Fibroblast of the aortic adventitia (primary cell): ENCODE data around the gene DNAH11. TPM values are rescaled to one million over a fixed set of nuclear protein-coding genes. Genes with fewer than 3 reads are reported as not detected.

Experiments
- DNase-seq: peaks from one replicate; pipeline ENCODE4 v3.0.0-alpha.2; 2010; ENCODE audit warnings: low read depth
- H3K4me3 ChIP-seq: 2 replicates; pipeline ENCODE4 v1.5.1; 2011; ENCODE audit warnings: low read depth, mild to moderate bottlenecking, control low read depth, low read length, moderate library complexity
- total RNA-seq: library from RNA; depleted of rRNA; stranded (reverse); fragments of >200 nt; gene quantifications from 2 replicates; pipeline ENCODE4 v1.2.3, GENCODE V29; 2012; ENCODE audit warnings: low replicate concordance
- TF ChIP-seq, protein P1 (sequence below): IDR thresholded peaks from 2 replicates; pipeline ENCODE4 v1.5.1; 2011; ENCODE audit warnings: mild to moderate bottlenecking, low read length, control low read depth, inconsistent platforms; ENCODE audit not compliant: insufficient read depth

Gene DNAH11
- total RNA-seq, 1 donor: 2.7 TPM

DNA sequence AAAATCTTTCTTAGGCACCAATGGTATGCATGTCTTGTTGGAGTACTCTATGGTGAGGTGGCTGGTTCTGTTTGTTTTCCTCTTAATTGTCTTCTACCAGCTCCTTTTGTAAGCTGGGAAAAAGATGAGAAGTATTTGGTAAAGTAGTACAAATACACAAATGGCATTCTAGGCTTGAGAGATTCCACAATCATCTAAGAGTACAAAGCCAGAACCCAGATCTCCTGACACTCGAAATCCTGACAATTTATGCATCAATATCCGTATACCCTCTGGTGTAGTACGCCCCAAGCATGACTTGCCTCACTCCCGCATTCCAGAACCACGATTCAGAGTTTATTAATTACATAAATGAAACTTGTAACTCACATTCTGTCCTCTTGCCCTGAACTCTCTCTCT, 359.4 kb downstream of the DNAH11 start:
- peak; percentile 7 for DNase-seq
- TF ChIP-seq, protein P1, sequence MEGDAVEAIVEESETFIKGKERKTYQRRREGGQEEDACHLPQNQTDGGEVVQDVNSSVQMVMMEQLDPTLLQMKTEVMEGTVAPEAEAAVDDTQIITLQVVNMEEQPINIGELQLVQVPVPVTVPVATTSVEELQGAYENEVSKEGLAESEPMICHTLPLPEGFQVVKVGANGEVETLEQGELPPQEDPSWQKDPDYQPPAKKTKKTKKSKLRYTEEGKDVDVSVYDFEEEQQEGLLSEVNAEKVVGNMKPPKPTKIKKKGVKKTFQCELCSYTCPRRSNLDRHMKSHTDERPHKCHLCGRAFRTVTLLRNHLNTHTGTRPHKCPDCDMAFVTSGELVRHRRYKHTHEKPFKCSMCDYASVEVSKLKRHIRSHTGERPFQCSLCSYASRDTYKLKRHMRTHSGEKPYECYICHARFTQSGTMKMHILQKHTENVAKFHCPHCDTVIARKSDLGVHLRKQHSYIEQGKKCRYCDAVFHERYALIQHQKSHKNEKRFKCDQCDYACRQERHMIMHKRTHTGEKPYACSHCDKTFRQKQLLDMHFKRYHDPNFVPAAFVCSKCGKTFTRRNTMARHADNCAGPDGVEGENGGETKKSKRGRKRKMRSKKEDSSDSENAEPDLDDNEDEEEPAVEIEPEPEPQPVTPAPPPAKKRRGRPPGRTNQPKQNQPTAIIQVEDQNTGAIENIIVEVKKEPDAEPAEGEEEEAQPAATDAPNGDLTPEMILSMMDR: no peak

DNA sequence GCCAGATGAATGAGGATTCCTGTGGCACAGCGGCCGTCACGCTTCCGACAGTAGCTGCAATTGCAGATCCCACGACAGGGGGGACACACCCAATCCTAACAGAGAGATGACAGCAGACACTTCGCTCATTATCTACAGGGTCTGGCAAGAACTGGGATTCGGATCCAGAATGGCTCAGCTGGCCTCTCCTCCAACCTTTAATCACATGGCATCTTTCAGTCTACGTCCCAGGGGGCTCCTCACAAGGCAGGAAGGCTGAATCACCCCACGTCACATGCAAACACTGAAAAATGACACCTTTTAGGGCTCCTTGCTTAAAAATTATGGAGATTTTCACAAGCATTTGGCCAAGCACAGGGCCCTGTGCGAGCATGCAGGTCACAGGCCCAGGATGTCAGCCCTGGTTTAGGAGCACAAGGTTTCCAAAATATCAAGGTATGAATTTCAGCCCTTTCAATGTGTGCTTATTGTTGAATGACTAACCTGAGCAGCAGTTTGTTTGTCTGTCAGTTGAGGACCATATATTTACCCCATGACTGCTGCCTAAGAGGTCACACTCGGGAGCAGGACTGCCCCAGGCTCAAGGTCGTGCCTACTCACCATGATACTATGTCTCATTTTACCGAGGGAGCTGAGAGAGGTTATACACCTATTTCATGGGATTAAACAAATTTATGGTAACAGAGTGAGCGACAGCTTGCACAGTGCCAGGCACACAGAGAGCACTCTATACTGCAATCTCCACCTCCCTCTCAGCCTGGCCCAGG, 360.4 kb downstream of the DNAH11 start:
- DNase-seq: peak; percentile 7
- TF ChIP-seq, protein P1: no peak
- H3K4me3 ChIP-seq: no peak overlapping the region

More for the DNA sequence above, 359.4 kb downstream of the DNAH11 start:
- H3K4me3 ChIP-seq: no peak overlapping the region

DNA sequence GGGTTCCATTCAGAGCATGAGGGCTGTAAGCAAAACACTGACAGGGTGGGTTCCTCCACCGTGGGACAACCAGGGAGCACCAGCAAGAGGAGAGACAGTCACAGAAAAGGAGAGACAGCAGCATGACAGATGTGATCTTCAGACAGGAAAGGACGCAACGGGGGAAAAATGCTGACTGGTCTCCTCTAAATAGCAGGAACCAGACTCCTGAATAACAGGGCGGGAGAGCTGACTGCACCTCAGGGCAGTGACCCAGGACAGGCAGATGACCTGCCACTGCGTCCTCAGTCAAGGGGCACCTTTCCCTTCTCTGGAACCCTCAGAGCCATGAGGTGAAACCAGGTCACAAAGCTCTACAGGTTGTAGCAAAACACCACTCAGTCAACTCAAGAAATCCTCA, 365.9 kb downstream of the DNAH11 start:
- DNase-seq: no peak
- TF ChIP-seq, protein P1: no peak
- H3K4me3 ChIP-seq: no peak overlapping the region

DNA sequence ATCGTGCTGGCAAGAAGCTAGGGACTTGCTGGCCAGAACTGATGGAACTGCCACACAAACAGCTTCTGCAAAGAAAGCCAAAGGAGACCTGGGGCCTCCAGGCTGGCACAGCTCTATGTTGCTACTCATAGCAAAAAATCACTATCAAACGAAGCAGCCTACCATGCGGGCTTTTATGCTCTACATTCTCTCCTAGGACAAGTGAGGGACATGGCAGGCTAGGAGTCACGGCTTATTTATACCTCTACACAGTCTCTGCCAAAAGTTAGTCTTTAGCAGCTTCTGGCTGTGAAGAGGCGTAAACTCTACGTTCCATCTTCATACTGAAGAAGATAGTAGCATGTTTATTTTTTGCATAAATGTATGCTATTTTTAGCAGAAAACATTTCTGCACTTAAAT, 367.4 kb downstream of the DNAH11 start:
- TF ChIP-seq, protein P1: no peak
- no peak for DNase-seq
- H3K4me3 ChIP-seq: no peak overlapping the region

DNA sequence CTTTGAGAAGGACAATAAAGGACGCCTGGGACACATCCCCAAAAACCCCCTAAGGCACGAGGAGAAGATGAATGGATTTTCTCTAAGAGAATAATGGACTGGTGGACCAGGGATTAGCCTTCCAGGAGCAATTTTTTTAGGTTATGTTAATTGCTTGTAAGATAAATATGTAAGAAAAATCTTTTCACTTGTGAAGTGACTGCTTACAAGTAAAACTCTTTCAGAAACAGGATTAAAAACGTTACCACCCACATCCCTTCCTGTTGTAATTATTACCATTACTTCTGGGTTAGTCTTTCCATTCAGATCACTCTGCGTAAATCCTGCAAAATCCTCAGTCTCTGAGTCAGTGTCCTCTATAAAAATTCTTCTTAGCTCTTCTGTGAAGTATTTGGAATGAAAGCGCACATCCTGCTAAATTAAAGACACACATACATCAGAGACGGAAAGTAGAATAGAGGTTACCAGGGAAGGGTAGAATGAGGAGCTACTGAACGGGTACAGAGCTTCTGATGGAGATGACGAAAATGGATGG, 368.6 kb downstream of the DNAH11 start:
- no peak overlapping the region for H3K4me3 ChIP-seq
- TF ChIP-seq, protein P1: no peak
- DNase-seq: no peak

DNA sequence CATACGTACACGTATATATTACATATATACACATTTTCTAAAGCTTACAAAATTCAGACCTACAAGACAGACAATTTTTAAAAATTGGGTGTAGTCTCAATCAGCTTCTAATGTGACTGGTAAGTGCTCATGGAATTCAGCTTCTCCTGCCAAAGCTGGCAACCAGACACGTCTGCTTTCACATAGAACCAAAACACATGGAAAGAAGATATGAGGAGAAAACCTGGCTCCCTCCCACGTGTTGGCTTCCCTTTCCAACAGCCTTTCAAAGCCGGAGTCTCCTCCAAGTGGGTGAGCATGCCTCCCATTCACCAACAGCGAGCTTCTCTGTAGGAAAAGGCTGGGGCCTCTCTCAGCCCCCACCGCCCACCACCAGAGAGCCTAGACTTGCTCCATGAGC, 369.5 kb downstream of the DNAH11 start:
- TF ChIP-seq, protein P1: no peak
- H3K4me3 ChIP-seq: no peak overlapping the region
- DNase-seq: peak; percentile 92
